Upper lobe of left lung (tissue), 4 donors: ENCODE measurements around the gene GNA12.

Experiments used
- EP300 ChIP-seq, 4 donors: sonication (generic); formaldehyde crosslinking; IDR thresholded peaks; one replicate each; pipeline ENCODE4 v1.5.1; 2017; ENCODE audit warnings: antibody characterized with exemption in 4 of 4, control low read depth in 2 of 4
- POLR2A ChIP-seq, 4 donors: fragments of 450-650 bp; IDR thresholded peaks; one replicate each; pipeline ENCODE4 v1.5.1; 2016 to 2017; ENCODE audit warnings: antibody characterized with exemption in 4 of 4, mild to moderate bottlenecking in 2 of 4
- POLR2AphosphoS5 ChIP-seq, 2 donors: sonication (generic); formaldehyde crosslinking; IDR thresholded peaks; one replicate each; pipeline ENCODE4 v1.5.1; 2017; ENCODE audit warnings: antibody characterized with exemption in 2 of 2
- TF ChIP-seq, protein P1 (sequence below), 6 experiments: fragments of 450-650 bp in 4 of 6; fragments of 200-600 bp in 2 of 6; sonication (generic) in 2 of 6; IDR thresholded peaks; one replicate each; pipeline ENCODE4 v1.5.1; 2016 to 2019; ENCODE audit warnings: antibody characterized with exemption in 6 of 6

DNA sequence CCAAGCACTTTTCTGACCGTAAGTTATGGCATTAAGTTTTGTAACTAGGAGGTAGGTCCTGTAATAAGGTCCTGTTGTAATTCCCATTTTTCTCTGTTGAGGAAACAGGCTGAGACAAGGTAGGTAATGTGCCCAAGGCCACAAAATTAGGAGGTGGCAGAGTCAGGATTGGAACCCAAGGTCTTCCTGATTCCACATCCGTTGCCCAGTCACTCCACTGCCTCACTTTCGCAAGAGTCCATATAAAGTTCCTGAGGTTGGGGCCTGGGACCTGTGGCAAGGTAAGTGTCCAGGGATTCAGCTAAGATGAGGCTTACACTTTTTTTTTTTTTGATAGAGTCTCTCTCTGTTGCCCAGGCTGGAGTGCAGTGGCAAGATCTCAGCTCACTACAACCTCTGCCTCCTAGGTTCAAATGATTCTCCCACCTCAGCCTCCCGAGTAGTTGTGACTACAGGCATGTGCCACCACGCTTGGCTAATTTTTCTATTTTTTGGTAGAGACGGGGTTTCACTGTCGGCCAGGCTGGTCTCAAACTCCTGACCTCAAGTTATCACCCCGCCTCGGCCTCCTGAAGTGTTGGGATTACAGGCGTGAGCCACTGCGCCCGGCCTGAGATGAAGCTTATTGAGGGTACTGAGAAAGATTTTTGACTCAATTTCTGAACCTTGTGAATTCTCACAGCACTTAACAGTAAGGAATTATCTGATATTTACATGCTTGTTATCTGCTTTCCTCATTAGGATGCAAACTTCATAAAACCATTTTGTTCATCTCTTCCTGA is 20.3 kb upstream of the GNA12 start:
- TF ChIP-seq POLR2A (IDR thresholded peaks at IDR 0.05) (no peak), EP300 (IDR thresholded peaks at IDR 0.05) (no peak), POLR2AphosphoS5 (IDR thresholded peaks at IDR 0.05) (no peak)
- TF ChIP-seq, protein P1, sequence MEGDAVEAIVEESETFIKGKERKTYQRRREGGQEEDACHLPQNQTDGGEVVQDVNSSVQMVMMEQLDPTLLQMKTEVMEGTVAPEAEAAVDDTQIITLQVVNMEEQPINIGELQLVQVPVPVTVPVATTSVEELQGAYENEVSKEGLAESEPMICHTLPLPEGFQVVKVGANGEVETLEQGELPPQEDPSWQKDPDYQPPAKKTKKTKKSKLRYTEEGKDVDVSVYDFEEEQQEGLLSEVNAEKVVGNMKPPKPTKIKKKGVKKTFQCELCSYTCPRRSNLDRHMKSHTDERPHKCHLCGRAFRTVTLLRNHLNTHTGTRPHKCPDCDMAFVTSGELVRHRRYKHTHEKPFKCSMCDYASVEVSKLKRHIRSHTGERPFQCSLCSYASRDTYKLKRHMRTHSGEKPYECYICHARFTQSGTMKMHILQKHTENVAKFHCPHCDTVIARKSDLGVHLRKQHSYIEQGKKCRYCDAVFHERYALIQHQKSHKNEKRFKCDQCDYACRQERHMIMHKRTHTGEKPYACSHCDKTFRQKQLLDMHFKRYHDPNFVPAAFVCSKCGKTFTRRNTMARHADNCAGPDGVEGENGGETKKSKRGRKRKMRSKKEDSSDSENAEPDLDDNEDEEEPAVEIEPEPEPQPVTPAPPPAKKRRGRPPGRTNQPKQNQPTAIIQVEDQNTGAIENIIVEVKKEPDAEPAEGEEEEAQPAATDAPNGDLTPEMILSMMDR (IDR thresholded peaks at IDR 0.05) = no peak
